Pancreas (tissue), 10 donors: ENCODE results near the gene CPLX1. TPM values are rescaled to one million over a fixed set of nuclear protein-coding genes. Genes with fewer than 3 reads are reported as not detected.

Experiments used
- ATAC-seq, 4 donors: fragments of 200-7000 bp; cut with Tn5 transposase; one replicate each; pipeline versions ENCODE4 v1.8.0 to v1.9.1; 2020; ENCODE audit warnings: mild to moderate bottlenecking in 4 of 4, moderate library complexity in 4 of 4
- DNase-seq, 6 donors: peaks; one replicate each; pipeline ENCODE4 v3.0.0-alpha.2; 2020
- FAIRE-seq: peaks from 2 replicates; lab custom pipeline; 2012; peaks lifted over from hg19 to GRCh38; lab: Jason Lieb, UNC
- H3K27ac ChIP-seq, 4 donors: fragments of 200-600 bp; sonication (generic); 1 replicate in 3 of 4; 2 replicates in 1 of 4; pipeline versions ENCODE4 v1.5.0 to v1.8.0; 2020
- H3K27me3 ChIP-seq, 4 donors: fragments of 200-600 bp; one replicate each; pipeline ENCODE4 v1.8.0; 2021
- H3K36me3 ChIP-seq, 3 donors: fragments of 200-600 bp; sonication (generic) in 1 of 3; one replicate each; pipeline versions ENCODE4 v1.5.0 to v1.8.0; 2020 to 2021
- H3K4me1 ChIP-seq, 3 donors: fragments of 200-600 bp; one replicate each; pipeline ENCODE4 v1.8.0; 2021
- H3K4me3 ChIP-seq, 4 donors: fragments of 200-600 bp; sonication (generic) in 2 of 4; one replicate each; pipeline versions ENCODE4 v1.5.0 to v1.8.0; 2020 to 2021
- H3K9me3 ChIP-seq, 4 donors: fragments of 200-600 bp; one replicate each; pipeline ENCODE4 v1.8.0; 2021
- WGBS, 2 donors: extraction: QIAGEN DNeasy Blood & Tissue Kit; methylation state at CpG; one replicate each; pipeline ENCODE4 v1.1.7; 2013; 5-methylcytosine and 5-hydroxymethylcytosine counted together
- intact Hi-C, 3 donors: fragments of 100-400 bp; cut with DNase I; formaldehyde crosslinking; loops; one replicate each; pipeline versions ENCODE4 v1.11.1 to v1.14.2; 2022
- polyA plus RNA-seq, 2 donors: library from polyadenylated mRNA; stranded (reverse); fragments of 200-250 nt; gene quantifications; one replicate each; pipeline ENCODE4 v1.2.3, GENCODE V29; 2013
- total RNA-seq, 6 donors: library from RNA; stranded (reverse); fragmentation: NEBNext Ultra II Directional in 4 of 6; extraction: Animal tissue kit (Norgen Biotek cat#: 25700) in 4 of 6; gene quantifications; one replicate each; pipeline versions ENCODE4 v1.2.1 to v1.2.4, GENCODE V29; 2021 to 2023
- TF ChIP-seq, protein P1 (sequence below), 4 donors: fragments of 200-600 bp; sonication (generic) in 3 of 4; IDR thresholded peaks; one replicate each; pipeline versions ENCODE4 v1.5.0 to v1.8.0; 2021; ENCODE audit warnings: antibody characterized with exemption in 4 of 4
- donor health status: healthy with polysubstance abuse.
- donor health status: DM: no; HTN: no; CAD: no; lungs with moderate emphysema.
- donor health status: DM: no; HTN: no; CAD: no.
- donor health status: control.
- donor health status: control.
- donor health status: Bipolar disorder and iron deficiency.
- donor health status: DM: yes; HTN: yes; CAD: no.
- donor health status: DM: no; HTN: no; CAD: no.
- donor health status: DM: no; HTN: no; CAD: no.
- donor health status: DM: yes; HTN: yes; CAD: no.

The CPLX1 gene
- total and polyA plus RNA-seq, 8 donors: 0.51 to 7.7 (median 1.4) TPM

DNA sequence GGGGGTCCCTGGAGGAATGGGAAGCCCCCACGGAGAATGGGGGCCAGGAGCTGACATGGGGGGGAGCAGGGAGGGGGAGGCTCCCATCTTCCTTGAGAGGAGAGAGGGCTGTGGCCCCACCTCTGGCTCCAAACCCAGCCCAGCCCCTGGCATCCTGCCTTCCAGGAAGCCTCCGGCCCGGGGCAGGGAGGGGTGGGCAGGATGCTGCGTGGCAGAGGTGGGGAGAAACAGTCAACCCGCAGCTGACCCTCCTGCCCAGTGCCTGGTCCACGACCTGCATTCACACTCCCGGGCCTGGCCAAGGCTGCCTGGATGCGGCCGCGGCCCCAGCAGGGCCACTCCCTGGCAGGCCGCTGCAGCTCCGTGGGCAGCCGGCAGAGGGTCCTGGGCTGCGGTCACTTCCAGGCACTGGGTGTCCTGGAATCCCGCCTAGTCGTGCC is 39.0 kb downstream of the CPLX1 start:
- FAIRE-seq (no peak), ATAC-seq (no peak), DNase-seq (peak in 3 of 6 donors; percentile 44 to 72 (median 59))
- WGBS, 2 donors: 46 to 57% methylated on average over 10 to 16 of the region's 16 CpGs
- TF ChIP-seq, protein P1, sequence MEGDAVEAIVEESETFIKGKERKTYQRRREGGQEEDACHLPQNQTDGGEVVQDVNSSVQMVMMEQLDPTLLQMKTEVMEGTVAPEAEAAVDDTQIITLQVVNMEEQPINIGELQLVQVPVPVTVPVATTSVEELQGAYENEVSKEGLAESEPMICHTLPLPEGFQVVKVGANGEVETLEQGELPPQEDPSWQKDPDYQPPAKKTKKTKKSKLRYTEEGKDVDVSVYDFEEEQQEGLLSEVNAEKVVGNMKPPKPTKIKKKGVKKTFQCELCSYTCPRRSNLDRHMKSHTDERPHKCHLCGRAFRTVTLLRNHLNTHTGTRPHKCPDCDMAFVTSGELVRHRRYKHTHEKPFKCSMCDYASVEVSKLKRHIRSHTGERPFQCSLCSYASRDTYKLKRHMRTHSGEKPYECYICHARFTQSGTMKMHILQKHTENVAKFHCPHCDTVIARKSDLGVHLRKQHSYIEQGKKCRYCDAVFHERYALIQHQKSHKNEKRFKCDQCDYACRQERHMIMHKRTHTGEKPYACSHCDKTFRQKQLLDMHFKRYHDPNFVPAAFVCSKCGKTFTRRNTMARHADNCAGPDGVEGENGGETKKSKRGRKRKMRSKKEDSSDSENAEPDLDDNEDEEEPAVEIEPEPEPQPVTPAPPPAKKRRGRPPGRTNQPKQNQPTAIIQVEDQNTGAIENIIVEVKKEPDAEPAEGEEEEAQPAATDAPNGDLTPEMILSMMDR (IDR thresholded peaks at IDR 0.05): no peak
- Histone ChIP-seq H3K27me3 (peaks cover 0 to 4% (median 3%) of the 10 kb centered on the region in 4 donors), H3K9me3 (no peaks in the 10 kb centered on the region), H3K36me3 (no peaks in the 10 kb centered on the region), H3K4me1 (no peaks in the 10 kb centered on the region), H3K27ac (peak overlapping the region in 2 of 4 donors; percentile 19 to 28), H3K4me3 (peak overlapping the region in 1 of 4 donors; percentile 28)
- intact Hi-C loops: no loop called here

DNA sequence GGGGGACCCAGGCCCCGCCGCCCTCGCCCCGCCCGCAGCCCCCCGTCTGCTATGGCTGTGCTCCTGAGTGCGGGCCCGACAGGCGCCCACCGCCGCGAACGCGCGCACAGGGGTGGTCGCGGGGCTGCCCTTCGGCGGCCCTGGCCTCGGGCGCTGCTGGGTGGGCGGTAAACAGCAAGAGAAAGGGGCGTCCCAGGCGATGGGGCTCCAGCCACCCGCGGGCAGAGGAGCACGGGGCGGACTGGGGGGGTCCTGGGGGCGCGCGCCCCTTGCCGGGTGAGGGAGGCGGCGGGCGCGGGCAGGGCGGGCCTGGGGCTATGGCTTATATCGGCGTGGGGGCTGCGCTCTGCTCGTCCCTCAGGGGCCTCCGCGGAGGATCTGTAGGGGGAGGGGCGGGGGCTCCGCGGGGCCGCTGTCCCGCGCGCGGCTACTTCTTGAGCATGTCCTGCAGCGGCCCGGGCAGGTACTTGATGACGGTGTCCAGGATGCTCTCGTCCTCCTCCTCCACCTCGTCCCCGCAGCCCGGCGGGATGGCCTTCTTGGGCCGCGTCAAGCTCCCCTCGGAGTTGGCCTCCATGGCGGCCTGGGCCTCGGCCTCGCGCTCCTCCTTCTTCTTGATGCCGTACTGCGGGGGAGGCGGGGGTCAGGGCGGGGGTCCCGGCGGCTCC is 39.7 kb downstream of the CPLX1 start:
- DNase-seq: peak in 4 of 6 donors; percentile 13 to 82 (median 44)
- Histone ChIP-seq H3K27ac (peak overlapping the region in 1 of 4 donors; percentile 19), H3K27me3 (peaks cover 0 to 4% (median 1%) of the 10 kb centered on the region in 4 donors), H3K4me3 (peak overlapping the region in 2 of 4 donors; percentile 18 to 28), H3K4me1 (no peaks in the 10 kb centered on the region), H3K9me3 (no peaks in the 10 kb centered on the region), H3K36me3 (no peaks in the 10 kb centered on the region)
- TF ChIP-seq, protein P1 (IDR thresholded peaks at IDR 0.05): no peak
- FAIRE-seq: no peak
- WGBS, 2 donors: 11 to 12% methylated on average over 45 to 72 of the region's 72 CpGs
- ATAC-seq: no peak
- intact Hi-C loops: no loop called here

DNA sequence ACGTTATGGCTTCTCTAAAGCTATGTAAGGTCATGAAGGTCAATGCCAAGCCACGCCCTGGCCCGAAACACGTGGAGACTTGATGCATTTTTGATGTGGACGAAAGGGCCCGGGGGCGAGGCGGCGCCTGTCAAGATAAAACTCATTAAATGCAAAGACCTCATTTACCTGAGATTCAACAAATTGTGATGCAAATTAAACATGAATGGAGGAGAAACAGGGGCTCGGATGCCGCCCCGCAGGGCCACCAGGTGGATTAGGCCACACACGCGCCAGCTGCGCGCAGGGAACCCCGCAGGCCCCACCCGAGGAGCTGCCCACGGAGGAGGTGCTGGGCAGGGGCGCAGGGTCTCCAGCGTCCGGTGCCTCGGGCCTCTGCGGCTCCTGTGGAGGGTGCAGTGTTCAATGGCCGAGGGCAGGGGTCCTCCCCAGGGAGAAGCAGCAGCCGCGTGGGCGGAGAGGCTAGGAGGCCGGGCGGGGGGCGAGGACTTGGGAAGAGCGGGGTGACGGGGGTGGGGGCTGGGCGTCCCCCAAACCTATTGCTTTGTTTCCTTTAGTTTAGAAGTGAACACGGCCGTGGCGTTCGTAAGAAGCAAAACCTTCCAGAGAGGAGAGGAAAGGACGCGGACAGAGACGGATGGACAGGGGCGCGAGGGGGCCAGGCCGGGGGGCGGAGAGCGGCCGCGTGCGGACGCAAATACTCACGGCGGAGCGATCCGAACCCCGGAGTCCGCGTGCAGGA is 40.4 kb downstream of the CPLX1 start:
- TF ChIP-seq, protein P1 (IDR thresholded peaks at IDR 0.05): no peak
- peaks cover 0 to under 1% (median 0%) of the 10 kb centered on the region in 3 donors for H3K4me1 ChIP-seq
- no peaks in the 10 kb centered on the region for H3K36me3 ChIP-seq
- ATAC-seq: no peak
- H3K9me3 ChIP-seq: no peaks in the 10 kb centered on the region
- peak in 4 of 6 donors; percentile 17 to 78 (median 44) for DNase-seq
- WGBS, 2 donors: 34 to 42% methylated on average over 47 to 57 of the region's 57 CpGs
- H3K27ac ChIP-seq: no peak overlapping the region
- no peak for FAIRE-seq
- intact Hi-C loops: no loop called here
- H3K4me3 ChIP-seq: peak overlapping the region in 2 of 4 donors; percentile 18 to 28
- peaks cover 0 to 4% (median 1%) of the 10 kb centered on the region in 4 donors for H3K27me3 ChIP-seq

DNA sequence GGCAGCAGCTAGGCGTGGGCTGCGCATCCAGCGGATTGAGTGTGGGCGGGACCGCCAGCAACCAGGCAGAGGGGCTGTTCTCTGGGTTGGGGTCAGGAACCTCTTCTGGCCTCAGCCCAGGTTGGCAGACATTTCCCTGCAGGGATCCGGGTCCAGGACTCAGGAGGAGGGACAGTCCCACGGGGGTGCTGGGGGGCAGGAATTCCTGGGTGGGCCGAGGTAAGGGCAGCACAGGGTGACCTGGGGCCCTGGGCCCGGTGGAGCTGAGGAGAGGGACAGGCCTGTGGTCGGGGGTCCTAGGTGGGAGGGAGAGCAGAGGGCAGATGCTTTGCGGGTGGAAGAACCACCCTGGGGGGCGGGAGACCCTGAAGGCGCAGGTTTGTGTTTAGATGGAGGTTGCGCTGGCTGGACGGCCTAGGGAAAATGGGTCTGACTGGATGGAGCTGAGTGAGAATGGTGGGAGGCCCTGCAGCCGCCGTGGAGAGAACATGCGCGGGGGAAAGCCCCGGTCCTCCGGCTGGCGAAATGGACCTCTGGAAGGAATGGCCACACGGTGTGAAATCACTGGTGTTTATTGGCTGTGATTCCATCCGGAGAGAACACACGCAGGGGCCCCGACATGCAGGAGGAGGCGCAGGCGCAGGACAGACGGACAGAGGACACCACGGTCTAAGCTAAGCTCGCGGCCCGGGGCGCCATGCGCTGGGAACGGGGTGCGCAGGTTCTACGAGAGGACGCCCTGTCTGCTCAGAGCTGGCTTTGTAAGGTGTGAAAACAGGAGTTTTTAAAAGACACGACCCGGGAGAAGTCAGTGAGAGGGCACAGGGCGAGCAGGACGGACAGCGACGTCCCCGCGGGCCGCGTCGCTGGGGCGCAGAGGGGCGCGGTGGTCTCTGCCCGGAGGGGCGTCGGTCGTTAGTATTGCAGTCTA is 41.3 kb downstream of the CPLX1 start:
- 74 to 76% methylated on average over 57 of the region's 57 CpGs for WGBS, 2 donors
- DNase-seq: peak in 3 of 6 donors; percentile 27 to 74 (median 38)
- no peak overlapping the region for H3K27ac ChIP-seq
- no peak for ATAC-seq
- no peak for FAIRE-seq
- intact Hi-C loops: no loop called here
- H3K4me3 ChIP-seq: no peak overlapping the region
- H3K36me3 ChIP-seq: peaks cover 0 to under 1% (median 0%) of the 10 kb centered on the region in 3 donors
- H3K9me3 ChIP-seq: no peaks in the 10 kb centered on the region
- TF ChIP-seq, protein P1 (IDR thresholded peaks at IDR 0.05): no peak
- peaks cover 0 to 4% (median 1%) of the 10 kb centered on the region in 4 donors for H3K27me3 ChIP-seq
- peaks cover 0 to 9% (median 8%) of the 10 kb centered on the region in 3 donors for H3K4me1 ChIP-seq
